Occipital lobe (tissue), 2 donors: ENCODE results near the gene FXYD7. TPM values are rescaled to one million over a fixed set of nuclear protein-coding genes. Genes with fewer than 3 reads are reported as not detected.
"Not testable (repeated sequence)": the region's sequence is repeated elsewhere in the genome, so short reads cannot be mapped to it uniquely, and the experiment has no call there.

Experiments
- DNase-seq: peaks from one replicate; lab custom pipeline; 2025; lab: John Stamatoyannopoulos, UW
- total RNA-seq: library from RNA; depleted of rRNA; stranded (reverse); fragments of >200 nt; gene quantifications from one replicate; pipeline ENCODE4 v1.2.3, GENCODE V29; 2014

The FXYD7 gene
- total RNA-seq, 1 donor from 2014 or later = 24.0 TPM

DNA sequence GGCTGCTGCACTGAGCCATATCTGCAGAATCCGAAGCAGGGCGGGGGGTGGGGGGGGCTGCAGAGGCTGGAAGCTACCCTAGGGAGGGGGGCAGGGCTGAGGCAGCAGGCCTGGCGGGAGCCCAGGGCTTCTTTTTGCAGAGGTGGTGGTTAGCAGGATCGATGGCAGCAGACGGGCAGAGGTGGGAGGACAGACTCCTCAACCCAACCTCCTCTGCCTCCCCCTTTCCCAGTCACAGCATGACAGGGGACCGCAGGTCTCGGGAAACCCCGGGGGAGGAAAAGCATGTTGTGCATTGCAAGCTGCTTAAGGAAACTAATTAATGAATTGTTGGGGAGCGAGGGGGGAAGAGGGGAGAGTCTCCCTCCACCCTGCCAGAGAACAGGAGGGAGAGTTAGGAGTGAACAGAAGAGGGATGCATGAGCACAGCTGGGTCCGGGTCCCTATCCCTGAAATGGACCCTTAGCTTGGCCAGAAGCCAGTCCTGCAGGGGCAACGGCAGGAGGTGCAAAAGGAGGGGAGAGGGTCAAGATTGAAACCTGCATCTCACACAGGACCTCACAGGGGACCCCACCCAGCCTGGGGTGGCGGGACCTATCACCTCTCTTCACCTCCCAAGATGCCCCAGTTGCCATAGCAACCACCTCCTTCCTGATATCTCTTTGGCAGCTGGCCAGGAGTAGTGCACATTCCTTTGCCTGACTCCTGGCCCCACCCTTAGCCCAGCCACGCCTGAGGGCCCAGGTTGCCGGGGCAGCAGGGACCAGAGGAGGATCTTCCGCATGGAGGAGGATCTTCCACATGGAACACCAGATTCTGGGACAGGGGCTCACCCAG, 1.8 kb downstream of the FXYD7 start:
- DNase-seq = peak; percentile 57

DNA sequence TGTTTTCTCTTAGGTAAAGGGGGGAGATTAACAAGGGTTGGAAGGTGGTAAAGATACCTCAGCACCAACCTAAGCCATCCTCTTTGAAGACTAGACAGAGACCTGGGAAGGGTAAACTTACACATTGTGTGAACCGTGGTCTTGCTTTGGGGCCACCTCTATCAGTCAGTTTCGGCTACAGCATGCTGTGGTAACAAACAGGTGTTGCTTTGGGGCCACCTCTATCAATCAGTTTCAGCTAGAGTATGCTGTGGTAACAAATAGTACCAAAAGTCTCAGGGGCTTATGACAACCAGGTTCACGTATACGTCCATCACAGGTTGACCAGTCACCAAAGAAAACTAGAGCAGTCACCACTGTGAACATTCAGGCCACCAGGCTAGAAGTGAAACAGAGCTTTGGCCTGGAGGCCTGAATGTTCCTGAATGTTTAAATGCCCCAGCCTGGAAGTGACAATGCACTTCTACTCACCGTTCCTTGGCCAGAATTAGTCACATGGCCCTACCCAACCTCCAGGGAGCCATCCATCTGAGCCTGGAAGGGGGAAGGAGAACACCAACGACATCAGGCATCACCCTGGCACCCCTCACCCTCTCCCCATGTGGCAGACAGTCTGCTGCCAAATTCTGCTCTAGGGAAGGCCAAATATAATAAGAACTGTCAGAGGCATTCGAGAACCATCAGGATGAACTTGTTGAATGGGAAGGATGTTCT, 3.8 kb downstream of the FXYD7 start:
- no peak for DNase-seq

DNA sequence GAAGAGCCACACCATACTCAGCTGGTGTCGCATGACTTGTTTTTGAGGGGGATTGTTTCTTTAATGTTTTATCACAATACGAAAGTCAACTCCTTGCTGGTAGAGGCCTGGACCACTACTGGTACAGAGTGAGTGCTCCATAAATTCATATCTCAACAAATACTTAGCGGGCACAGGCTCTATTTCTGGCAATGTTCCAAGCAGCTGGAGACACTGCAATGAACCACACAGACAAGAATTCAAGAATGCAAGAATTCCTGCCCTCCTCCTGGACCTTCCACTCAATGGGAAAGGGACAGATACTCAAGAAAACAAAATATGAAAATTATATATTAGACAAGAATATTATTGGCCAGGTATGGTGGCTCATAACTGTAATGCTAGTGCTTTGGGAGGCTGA, 6.4 kb downstream of the FXYD7 start:
- no peak for DNase-seq

DNA sequence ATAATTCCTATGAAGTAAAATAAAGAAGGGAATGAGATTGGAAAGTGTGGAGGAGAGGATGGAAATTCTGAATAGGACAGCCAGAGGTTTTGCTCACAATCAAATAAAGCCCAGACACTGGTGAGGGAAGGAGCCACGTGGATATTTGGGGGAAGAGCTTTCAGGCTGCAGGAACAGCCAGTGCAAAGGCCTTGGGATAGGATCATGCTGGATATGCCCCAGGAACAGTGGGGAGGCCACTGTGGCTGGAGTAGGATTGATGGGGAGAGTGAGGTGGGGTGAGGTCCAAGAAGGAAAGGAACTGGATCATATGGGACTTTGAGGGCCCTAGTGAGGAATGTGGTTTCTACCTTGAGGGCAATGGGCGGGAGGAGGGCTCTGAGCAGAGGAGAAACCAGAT, 7.4 kb downstream of the FXYD7 start:
- DNase-seq = no peak

DNA sequence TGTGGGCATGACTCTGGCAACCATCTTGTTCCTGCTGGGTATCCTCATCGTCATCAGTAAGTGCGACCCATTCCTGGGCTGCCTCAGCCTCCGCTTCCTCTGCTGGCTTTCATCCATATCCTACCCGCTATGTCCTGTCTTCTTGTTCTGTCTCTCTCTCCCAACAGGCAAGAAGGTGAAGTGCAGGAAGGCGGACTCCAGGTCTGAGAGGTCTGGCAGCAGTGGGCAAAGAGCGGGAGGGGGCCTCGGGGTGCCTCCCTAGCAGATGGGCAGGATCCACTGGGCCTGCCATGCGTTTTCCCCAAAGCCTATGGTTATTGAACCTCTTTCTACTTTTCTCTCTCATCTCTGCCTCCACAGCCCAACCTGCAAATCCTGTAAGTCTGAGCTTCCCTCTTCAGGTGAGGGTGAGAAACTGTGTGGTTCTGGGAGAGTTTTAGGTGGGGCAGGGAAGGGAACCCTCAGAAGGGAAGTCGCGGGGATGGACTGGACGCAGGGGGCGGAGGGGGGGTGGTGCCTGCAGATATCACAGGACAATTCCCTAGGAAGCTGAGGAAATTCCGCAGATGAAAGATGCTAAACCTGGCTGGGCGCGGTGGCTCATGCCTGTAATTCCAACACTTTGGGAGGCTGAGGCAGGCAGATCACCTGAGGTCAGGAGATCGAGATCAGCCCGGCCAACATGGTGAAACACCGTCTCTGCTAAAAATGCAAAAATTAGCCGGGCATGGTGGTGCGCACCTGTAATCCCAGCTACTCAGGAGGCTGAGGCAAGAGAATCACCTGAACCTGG, 8.4 kb downstream of the FXYD7 start:
- DNase-seq = no peak

DNA sequence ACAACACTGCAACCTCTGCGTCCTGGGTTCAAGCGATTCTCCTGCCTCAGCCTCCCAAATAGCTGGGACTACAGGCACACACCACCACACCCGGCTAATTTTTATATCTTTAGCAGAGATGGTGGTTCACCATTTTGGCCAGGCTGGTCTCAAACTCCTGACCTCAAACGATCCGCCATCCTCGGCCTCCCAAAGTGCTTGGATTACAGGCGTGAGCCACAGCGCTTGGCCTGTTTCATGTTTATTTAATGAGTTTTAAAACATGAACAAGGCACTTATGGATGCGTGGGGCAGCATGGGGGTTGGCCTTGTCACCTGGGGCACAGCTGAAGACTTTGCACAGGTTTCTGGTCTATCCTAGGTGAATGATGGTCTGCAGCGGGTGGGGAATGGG, 10.1 kb downstream of the FXYD7 start:
- DNase-seq = not testable (repeated sequence)

DNA sequence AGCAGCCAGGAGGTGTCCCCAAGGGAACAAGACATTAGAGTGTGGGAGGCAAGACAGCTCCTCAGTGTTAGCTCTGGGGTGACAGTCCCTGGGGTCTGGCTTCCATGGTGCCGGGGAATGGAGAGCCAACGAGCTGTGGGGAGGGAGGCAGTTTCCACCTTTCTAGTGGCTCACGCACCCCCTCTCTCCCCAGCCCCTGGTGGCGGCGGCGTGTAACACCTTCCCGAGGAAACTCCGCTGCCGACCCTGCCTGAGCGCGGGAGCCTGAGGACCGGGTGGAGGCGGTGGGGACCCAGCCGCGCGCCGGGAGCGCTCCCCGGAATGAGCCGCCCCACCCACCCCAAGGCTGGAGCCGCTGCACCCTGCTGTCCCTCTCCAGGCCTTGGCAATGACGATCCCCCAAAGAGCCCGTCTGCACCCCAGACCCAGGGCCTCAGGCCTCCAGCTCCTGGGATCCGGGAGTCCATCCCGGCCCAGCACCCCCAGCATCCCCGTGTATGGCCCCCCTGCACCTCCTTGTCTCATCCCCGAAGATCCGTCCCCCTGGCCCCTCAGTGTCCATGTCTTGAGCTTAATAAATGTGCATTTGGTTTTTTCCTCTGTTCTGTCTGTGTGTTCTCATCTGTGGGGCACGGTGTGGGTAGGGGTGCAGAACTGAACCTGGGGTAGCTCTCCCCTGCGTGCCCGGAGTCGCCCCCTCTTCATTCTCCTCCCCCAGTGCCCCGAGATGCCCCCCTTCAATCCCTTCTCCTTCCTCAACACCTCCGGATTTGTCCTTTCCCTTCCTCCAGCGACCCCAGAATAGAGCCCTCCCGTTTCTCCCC, 10.9 kb downstream of the FXYD7 start:
- DNase-seq = no peak

DNA sequence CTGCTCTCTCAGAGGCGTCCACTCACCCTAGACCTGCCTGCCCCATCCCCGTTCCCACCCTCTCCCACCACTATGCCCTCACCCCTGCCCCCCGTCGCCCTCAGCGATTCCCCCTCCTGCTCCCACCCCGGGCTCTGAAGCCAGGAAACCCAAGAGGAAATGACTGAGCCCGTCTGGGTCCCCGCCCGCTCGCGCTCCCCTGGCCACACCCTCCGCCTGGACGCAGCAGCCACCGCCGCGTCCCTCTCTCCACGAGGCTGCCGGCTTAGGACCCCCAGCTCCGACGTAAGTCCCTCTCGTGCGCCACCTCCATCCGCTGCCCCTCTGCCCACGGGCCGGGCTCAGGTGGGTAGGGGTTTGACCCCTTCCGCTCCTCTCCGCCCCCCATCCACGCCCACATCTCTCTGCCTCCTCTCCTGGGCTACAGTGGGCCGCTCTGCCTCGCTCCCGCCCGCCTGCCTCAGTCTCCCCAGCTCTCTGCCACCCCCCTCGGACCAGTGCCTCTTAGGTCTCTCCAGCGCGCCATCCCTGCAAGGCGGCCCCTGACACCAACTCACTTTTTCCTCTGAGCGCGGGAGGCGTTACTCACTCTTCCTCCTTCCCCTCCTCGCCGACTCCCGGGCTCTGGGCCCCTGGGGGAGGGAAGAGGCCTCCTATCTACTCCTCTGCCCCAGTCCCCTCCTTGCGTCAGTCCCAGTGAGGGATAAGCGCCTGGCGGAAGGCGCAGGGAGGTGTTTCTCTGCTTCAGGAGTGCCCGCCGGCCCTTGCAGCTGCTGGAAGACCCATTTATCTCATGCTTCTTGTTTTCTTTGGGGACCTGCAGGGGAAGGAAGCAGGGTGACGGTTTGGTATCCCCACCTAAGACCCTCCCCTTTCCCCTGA, 11.7 kb downstream of the FXYD7 start, which contains the start of gene FXYD5:
Gene FXYD5, plus strand, starts transcription at position 211 of the 882 bp plus-strand sequence. CDS start 816 bp downstream, outside the sequence.
- DNase-seq = no peak

DNA sequence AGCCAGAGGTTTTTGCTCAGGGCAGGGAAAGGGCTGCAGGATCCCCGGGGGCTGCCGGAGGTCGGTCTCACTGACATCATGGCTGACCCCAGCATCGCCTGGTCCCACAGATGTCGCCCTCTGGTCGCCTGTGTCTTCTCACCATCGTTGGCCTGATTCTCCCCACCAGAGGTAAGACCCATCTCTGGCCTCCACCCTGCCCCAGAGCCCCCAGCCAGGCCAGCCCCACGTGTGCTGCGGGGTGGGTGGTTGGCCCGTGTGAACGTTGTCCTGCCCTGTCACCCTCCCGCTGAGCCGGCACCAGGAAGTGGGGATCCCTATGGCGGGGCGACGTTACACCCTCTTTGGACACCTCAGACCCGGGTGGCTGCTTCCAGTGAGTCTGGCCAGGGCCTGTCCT, 12.4 kb downstream of the FXYD7 start:
- DNase-seq = no peak

DNA sequence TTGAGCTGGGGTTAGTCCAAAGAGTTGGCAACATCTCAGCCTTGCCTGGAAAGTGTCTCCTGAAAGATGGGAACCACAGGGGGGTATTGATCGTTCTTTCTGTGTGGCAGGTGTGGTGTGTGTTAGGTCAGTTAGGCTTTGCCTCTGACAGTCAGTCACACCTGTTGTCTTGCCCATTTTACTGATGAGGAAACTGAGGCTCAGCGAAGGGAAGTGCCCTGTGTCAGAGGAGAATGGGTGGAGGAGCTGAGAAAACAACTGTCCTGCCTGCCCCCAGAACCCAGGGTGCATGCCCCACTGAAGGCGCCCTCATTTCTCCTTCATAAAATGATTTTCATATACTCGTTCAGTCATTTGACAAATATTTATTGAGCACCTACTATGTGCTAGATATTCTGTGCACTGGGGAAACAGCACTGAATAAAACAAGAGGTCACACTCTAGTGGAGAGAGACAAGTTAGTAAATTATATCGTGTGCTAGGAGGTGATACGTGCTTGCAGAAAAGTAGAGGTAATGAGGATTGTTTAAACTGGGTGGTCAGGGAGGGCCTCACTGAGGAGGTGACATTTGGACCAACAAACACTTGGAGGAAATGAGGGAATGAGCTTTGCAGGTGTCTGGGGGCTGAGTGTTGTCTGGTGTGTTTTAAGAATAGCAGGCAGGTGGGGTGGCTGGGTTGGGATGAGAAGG, 13.1 kb downstream of the FXYD7 start:
- DNase-seq = no peak

DNA sequence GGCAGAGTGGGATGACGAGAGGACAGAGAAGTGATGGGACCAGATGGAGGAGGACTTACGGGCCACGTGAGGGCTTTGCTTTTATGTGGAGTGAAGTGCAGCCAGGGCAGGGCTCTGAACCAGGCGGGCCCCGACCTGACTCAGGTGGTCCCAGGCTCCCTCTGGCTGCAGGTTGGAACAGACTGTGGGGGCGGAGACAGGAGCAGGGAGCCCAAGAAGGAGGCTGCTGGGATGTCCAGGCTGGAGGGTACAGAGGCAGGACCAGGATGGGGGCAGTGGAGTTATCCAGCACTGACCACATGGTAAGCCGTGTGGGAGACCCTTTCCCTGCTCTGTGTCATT, 13.6 kb downstream of the FXYD7 start:
- DNase-seq = no peak

DNA sequence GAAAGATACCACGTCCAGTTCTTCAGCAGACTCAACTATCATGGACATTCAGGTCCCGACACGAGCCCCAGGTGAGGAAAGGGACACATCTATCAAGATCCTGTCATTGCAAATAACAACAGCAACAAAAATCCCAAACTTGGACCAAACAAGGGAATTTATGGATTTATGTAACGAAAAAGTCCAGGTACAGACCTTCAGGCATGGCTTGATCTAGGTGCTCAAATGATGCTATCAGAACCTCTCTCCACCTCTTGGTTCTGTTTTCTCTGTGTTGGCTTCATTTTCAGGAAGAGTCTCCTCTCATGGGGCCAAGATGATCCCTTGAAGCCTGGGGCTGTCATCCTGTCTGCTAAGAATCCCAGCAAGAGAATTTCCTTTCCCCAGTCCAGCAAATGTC, 14.4 kb downstream of the FXYD7 start:
- no peak for DNase-seq

DNA sequence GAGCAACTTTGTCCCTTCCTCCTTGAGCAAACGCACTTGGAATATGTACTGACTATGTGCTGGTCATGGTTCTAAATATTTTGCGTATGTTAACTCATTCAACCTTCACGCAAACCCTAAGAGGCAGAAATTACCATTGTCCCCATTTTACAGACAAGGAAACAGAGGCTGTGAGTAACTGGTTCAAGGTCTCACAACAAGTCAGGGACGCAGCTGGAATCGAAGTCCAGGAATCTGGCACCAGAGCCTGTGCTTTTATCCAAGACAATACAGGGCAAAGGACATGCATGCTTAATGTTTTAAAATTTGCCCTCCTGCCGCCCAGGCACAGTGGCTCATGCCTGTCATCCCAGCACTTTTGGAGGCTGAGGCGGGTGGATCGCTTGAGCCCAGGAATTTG, 16.6 kb downstream of the FXYD7 start:
- DNase-seq = no peak

DNA sequence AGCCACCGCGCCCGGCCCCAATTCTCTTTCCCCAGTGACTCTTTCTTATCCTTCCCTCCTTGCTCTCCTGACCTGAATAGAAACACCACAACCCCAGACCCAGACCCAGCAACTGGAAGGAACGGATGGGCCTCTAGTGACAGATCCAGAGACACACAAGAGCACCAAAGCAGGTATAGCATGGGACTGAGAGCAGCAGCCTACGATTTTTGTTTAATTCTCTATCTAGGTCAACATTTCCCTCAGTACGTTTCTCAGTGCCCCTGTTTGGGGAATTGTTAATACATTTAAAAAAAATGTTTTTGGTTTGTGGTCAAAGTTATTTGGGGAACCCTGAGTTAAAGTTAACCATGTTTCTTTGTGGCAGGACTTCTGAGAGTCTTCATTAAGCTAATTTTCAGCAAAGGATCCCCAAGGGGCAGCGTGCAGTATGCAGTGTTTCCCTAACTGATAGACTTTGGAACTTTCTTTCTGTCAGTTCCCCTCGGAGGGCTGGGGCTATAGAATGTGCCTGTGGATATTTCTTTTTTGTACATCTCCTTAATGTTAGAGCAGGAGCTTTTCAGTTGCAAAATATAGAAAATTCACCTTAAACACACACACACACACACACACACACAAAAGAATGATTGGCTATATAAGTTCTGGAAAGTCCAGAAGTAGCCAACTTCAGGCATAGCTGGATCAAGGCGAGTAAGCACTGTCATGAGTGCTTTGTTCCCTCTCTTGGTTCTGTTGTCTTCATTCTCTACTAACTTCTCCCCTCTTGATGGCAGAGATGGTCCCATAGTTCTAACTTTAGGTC, 17.8 kb downstream of the FXYD7 start:
- no peak for DNase-seq

DNA sequence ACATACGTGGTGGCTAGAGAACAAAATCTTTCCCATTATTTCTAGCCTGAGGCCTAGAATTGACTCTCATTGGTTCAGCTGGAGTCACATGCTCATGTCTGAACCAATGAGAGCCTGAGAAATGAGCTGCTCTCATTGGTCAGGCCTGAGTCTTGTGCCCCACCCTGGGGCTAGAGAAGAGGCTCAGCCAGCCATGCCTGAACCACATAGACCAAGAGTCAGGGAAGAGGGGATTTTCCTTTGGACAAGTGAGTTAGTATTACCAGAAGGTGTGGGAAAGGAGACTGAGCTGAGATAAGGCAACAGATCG, 18.3 kb downstream of the FXYD7 start:
- no peak for DNase-seq

DNA sequence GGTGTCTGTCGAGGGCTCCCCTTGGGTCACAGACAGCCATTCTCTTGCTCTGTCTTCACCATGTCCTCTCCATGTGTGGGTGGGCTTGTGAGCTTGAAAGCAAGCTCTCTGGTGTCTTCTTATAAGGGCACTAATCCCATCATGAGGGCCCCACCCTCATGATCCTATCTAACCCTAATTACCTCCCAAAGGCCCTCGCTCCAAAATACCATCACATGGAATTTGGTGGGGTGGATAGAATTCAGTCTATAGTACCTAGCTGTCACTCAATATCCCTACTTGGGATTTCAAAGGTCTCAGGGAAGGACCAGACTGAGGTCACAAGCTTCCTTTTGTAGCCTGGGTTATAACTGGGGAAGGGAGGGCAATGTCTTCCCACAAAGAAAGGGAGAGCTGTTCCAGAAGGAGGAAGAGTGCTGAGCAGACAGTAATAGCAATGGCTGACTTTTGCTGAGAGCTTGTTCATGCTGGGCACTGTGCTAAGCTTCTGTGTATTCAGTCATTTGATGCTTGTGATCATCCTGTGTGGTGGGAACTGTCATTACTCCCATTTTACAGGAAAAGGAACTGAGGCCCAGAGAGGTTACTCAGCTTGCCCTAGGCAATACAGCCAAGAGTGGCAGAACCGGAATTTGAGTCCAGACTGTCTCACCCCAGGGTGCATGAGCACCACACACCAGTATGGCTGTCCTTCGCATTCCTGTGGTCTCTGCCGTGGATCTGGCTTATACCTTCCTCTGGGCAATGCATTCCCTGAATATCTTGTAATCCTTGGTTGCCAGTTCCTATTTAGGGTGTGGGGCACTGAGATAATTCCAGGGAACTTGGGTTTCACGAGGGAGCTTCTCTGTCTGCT, 19.6 kb downstream of the FXYD7 start:
- DNase-seq = no peak

DNA sequence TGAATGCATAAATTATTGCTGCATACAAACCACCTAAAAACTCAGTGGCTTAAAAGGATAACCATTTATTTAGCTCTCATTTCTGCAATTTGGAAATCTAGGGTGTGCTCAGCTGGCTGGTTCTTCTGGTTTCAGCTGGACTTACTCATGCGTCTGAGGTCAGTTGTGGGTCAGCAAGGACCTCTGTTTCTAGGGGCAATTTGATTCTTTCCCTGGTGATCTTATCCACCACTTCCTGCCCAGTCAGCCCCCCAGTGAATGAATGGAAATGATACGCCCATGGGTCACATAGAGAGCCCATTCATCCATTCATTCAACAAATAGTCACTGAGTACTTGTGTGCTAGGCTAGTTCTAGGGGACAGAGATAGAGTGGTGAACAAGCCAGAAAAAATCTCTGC, 21.4 kb downstream of the FXYD7 start:
- DNase-seq = no peak
